CD4-positive, alpha-beta memory T cell (primary cell): ENCODE data around the gene BARHL1. TPM values are rescaled to one million over a fixed set of nuclear protein-coding genes. Genes with fewer than 3 reads are reported as not detected.

Experiments used
- CTCF ChIA-PET: fragments of 350-600 bp; sonication (Branson Sonifier 250); formaldehyde crosslinking; loops from one replicate; lab custom pipeline; 2021; ENCODE audit warnings: inconsistent platforms; ENCODE audit not compliant: partially characterized antibody; lab: Charles Lee
- POLR2A ChIA-PET: fragments of 350-600 bp; sonication (Branson Sonifier 250); formaldehyde crosslinking; loops from one replicate; lab custom pipeline; 2021; ENCODE audit not compliant: partially characterized antibody; lab: Charles Lee
- DNase-seq, 5 donors: peaks; one replicate each; pipeline versions ENCODE4 v3.0.0 to v3.0.0-alpha.2; 2020 to 2022; ENCODE audit warnings: mixed read lengths in 1 of 5
- H3K27ac ChIP-seq: one replicate; pipeline ENCODE4 v1.7.0; 2013; ENCODE audit warnings: low read depth, low read length
- H3K27me3 ChIP-seq: 2 replicates; pipeline ENCODE4 v1.7.0; 2013; ENCODE audit warnings: mild to moderate bottlenecking, low read length, moderate library complexity; ENCODE audit not compliant: insufficient read depth
- H3K36me3 ChIP-seq: 2 replicates; pipeline ENCODE4 v1.7.0; 2013; ENCODE audit warnings: mild to moderate bottlenecking, low read length, moderate library complexity; ENCODE audit not compliant: insufficient read depth
- H3K4me1 ChIP-seq: 2 replicates; pipeline ENCODE4 v1.7.0; 2013; ENCODE audit warnings: mild to moderate bottlenecking, low read length, moderate library complexity; ENCODE audit not compliant: insufficient read depth
- H3K4me3 ChIP-seq, 2 donors: one replicate each; pipeline ENCODE4 v1.7.0; 2013; ENCODE audit warnings: low read length in 2 of 2, mild to moderate bottlenecking in 1 of 2
- H3K9me3 ChIP-seq, 2 donors: one replicate each; pipeline ENCODE4 v1.7.0; 2013; ENCODE audit warnings: low read length in 2 of 2, control low read depth in 1 of 2; ENCODE audit not compliant: control insufficient read depth in 1 of 2
- H3K27ac Mint-ChIP-seq, 7 donors: one replicate each; pipeline ENCODE4 v1.8.0; 2020 to 2021; ENCODE audit warnings: mixed read lengths in 7 of 7, mild to moderate bottlenecking in 6 of 7, inconsistent platforms in 3 of 7, moderate library complexity in 3 of 7
- H3K27me3 Mint-ChIP-seq, 2 donors: one replicate each; pipeline ENCODE4 v1.8.0; 2020 to 2021; ENCODE audit warnings: mixed read lengths in 2 of 2
- H3K36me3 Mint-ChIP-seq, 2 donors: one replicate each; pipeline ENCODE4 v1.8.0; 2020 to 2021; ENCODE audit warnings: mixed read lengths in 2 of 2, inconsistent platforms in 1 of 2, mild to moderate bottlenecking in 1 of 2
- H3K4me1 Mint-ChIP-seq, 4 donors: one replicate each; pipeline ENCODE4 v1.8.0; 2020 to 2021; ENCODE audit warnings: mixed read lengths in 4 of 4, mild to moderate bottlenecking in 1 of 4
- H3K4me3 Mint-ChIP-seq, 8 donors: one replicate each; pipeline ENCODE4 v1.8.0; 2020 to 2021; ENCODE audit warnings: mixed read lengths in 8 of 8, mild to moderate bottlenecking in 7 of 8, moderate library complexity in 6 of 8, inconsistent platforms in 3 of 8
- H3K9me3 Mint-ChIP-seq, 8 donors: one replicate each; pipeline ENCODE4 v1.8.0; 2020 to 2021; ENCODE audit warnings: mixed read lengths in 8 of 8, mild to moderate bottlenecking in 5 of 8, inconsistent platforms in 3 of 8, moderate library complexity in 1 of 8
- intact Hi-C: fragments of 100-400 bp; cut with micrococcal nuclease; formaldehyde crosslinking; loops from one replicate; pipeline ENCODE4 v1.15.1; 2023
- polyA plus RNA-seq, 2 donors: library from polyadenylated mRNA; unstranded; fragments of 300-500 nt; fragmentation: Illumina TruSeq; gene quantifications; one replicate each; pipeline ENCODE4 v1.2.3, GENCODE V29; 2021
- total RNA-seq, 2 experiments: library from RNA; stranded (reverse); gene quantifications; one replicate each; pipeline ENCODE4 v1.2.3, GENCODE V29; 2021

BARHL1 gene
- total and polyA plus RNA-seq, 4 experiments from 2014 or later, result not detected

DNA sequence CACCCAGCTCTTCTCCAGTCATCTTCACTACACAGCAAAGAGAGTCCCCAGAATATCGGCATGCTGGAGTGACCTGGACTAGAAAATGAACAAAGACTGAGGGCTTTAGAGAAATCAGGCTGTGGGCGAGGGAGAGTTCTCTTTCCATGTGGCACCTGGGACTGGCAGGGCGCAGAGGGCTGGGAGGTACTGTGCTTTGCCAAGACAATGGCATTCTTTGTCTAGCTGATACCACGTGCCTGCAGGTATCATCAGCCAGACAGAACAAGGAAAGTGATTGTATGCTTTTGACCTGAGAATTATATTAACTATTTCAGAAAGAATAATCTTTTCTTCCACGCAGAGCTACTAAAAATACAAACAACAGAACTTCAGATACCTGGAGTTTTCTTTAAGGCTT, 56.9 kb downstream of the BARHL1 start:
- CTCF ChIA-PET, result no interaction called here
- no peak overlapping the region for H3K27ac Mint-ChIP-seq
- POLR2A ChIA-PET, result no interaction called here

More for the DNA sequence above, 56.9 kb downstream of the BARHL1 start:
- H3K27me3 Mint-ChIP-seq, result no peaks in the 10 kb centered on the region
- no peaks in the 10 kb centered on the region for H3K9me3 Mint-ChIP-seq
- Histone ChIP-seq H3K4me3 (no peak overlapping the region), H3K27me3 (no peaks in the 10 kb centered on the region), H3K36me3 (peaks cover 30% of the 10 kb centered on the region), H3K9me3 (no peaks in the 10 kb centered on the region), H3K27ac (no peak overlapping the region), H3K4me1 (no peaks in the 10 kb centered on the region)
- no peak for DNase-seq
- no peaks in the 10 kb centered on the region for H3K4me1 Mint-ChIP-seq
- H3K4me3 Mint-ChIP-seq, result no peak overlapping the region
- H3K36me3 Mint-ChIP-seq, result peaks cover 60 to 68% of the 10 kb centered on the region in 2 donors
- intact Hi-C loops, result no loop called here

Other genes starting within 250 kb of the BARHL1 start
- gene SETX, start 227.6 kb upstream of the BARHL1 start, total RNA-seq, result 10 to 100 TPM; 91.3 to 94.3 TPM
- gene SETX, start 227.6 kb upstream of the BARHL1 start, polyA plus RNA-seq, result 10 to 100 TPM; 10.1 to 39.2 TPM
- gene TTF1, start 175.8 kb upstream of the BARHL1 start, total RNA-seq, result 10 to 100 TPM; 22.2 TPM
- gene TTF1, start 175.8 kb upstream of the BARHL1 start, polyA plus RNA-seq, result 1 to 10 TPM; 5.8 to 9.3 TPM
- gene CFAP77, start 172.4 kb upstream of the BARHL1 start, total RNA-seq, result not detected
- not detected for gene CFAP77, start 172.4 kb upstream of the BARHL1 start, polyA plus RNA-seq
- 10 to 100 TPM; 19.6 to 21.1 TPM for gene DDX31, start 87.4 kb downstream of the BARHL1 start, total RNA-seq
- gene DDX31, start 87.4 kb downstream of the BARHL1 start, polyA plus RNA-seq, result 1 to 10 TPM; 3.4 to 7.6 TPM
- 10 to 100 TPM; 12.8 to 13.2 TPM for gene GTF3C4, start 87.9 kb downstream of the BARHL1 start, total RNA-seq
- gene GTF3C4, start 87.9 kb downstream of the BARHL1 start, polyA plus RNA-seq, result 1 to 10 TPM; 2.7 to 3.9 TPM